ENCODE results near the gene WNK1.
A peak's percentile ranks its signal among the peaks of the same experiment; 100 is the strongest.

The WNK1 gene

GRCh38 chr12:817941-818600, 65.7 kb downstream of the WNK1 start:
- TF ChIP-seq CTCF (IDR thresholded peaks at IDR 0.05; ENCODE audit: extremely low read depth, missing control alignments) = no peak
- DNase-seq (ENCODE audit: low spot score) = no peak

GRCh38 chr12:818733-819132, 66.4 kb downstream of the WNK1 start:
- no peak for DNase-seq (ENCODE audit: low spot score)
- TF ChIP-seq CTCF (IDR thresholded peaks at IDR 0.05; ENCODE audit: extremely low read depth, missing control alignments) = no peak

GRCh38 chr12:820336-820735, 68.0 kb downstream of the WNK1 start:
- DNase-seq (ENCODE audit: low spot score) = no peak
- TF ChIP-seq CTCF (IDR thresholded peaks at IDR 0.05; ENCODE audit: extremely low read depth, missing control alignments) = no peak

GRCh38 chr12:823028-823698, 70.8 kb downstream of the WNK1 start:
- DNase-seq (ENCODE audit: low spot score) = peak; percentile 57
- no peak for TF ChIP-seq CTCF (IDR thresholded peaks at IDR 0.05; ENCODE audit: extremely low read depth, missing control alignments)

GRCh38 chr12:826331-826730, 74.0 kb downstream of the WNK1 start:
- no peak for DNase-seq (ENCODE audit: low spot score)
- TF ChIP-seq CTCF (IDR thresholded peaks at IDR 0.05; ENCODE audit: extremely low read depth, missing control alignments) = no peak

- DNase-seq (ENCODE audit: low spot score) = no peak
- no peak for TF ChIP-seq CTCF (IDR thresholded peaks at IDR 0.05; ENCODE audit: extremely low read depth, missing control alignments)
Measured at GRCh38 chr12:828726-829395, 76.5 kb downstream of the WNK1 start.

Measured in GM20000 (cell line).